ENCODE measurements around the gene EGFL8.

The EGFL8 gene

GRCh38 chr6:32168350-32168749 lies 4.0 kb downstream of the EGFL8 start:
- no peak for DNase-seq (ENCODE audit: low read depth)

- no peak for DNase-seq (ENCODE audit: low read depth)
These were observed 4.6 kb downstream of the EGFL8 start for GRCh38 chr6:32168807-32169591.

GRCh38 chr6:32170294-32170693 lies 5.9 kb downstream of the EGFL8 start:
- no peak for DNase-seq (ENCODE audit: low read depth)

- no peak for DNase-seq (ENCODE audit: low read depth)
These were observed 6.8 kb downstream of the EGFL8 start for GRCh38 chr6:32171234-32171633.

GRCh38 chr6:32173051-32173727 lies 8.8 kb downstream of the EGFL8 start:
- DNase-seq (ENCODE audit: low read depth) = no peak

GRCh38 chr6:32174416-32174815 lies 10.0 kb downstream of the EGFL8 start:
- no peak for DNase-seq (ENCODE audit: low read depth)

GRCh38 chr6:32175322-32175710 lies 10.9 kb downstream of the EGFL8 start:
- DNase-seq (ENCODE audit: low read depth) = no peak

- peak; percentile 93 for DNase-seq (ENCODE audit: low read depth)
These were observed 11.5 kb downstream of the EGFL8 start, which contains the start of gene AGPAT1 for GRCh38 chr6:32175711-32176475. TSS of gene AGPAT1 (minus strand) at chr6:32176084. CDS start at chr6:32171496, 4,588 bp downstream.

- DNase-seq (ENCODE audit: low read depth) = no peak
These were observed 12.2 kb downstream of the EGFL8 start for GRCh38 chr6:32176476-32177182.

- DNase-seq (ENCODE audit: low read depth) = no peak
These were observed 12.9 kb downstream of the EGFL8 start for GRCh38 chr6:32177183-32177787.

GRCh38 chr6:32177788-32178546 lies 13.6 kb downstream of the EGFL8 start, which contains the start of gene RNF5:
TSS of gene RNF5 (plus strand) at chr6:32178405. CDS start at chr6:32178512, 107 bp downstream.
- peak; percentile 95 for DNase-seq (ENCODE audit: low read depth)

GRCh38 chr6:32178547-32179440 lies 14.4 kb downstream of the EGFL8 start:
- no peak for DNase-seq (ENCODE audit: low read depth)

GRCh38 chr6:32179766-32180405 lies 15.5 kb downstream of the EGFL8 start:
- no peak for DNase-seq (ENCODE audit: low read depth)

- DNase-seq (ENCODE audit: low read depth) = no peak
These were observed 16.8 kb downstream of the EGFL8 start for GRCh38 chr6:32181148-32181702.

GRCh38 chr6:32181915-32182529 lies 17.6 kb downstream of the EGFL8 start:
- no peak for DNase-seq (ENCODE audit: low read depth)

GRCh38 chr6:32182555-32182981 lies 18.2 kb downstream of the EGFL8 start:
- DNase-seq (ENCODE audit: low read depth) = no peak

GRCh38 chr6:32183030-32183429 lies 18.6 kb downstream of the EGFL8 start:
- no peak for DNase-seq (ENCODE audit: low read depth)

- no peak for DNase-seq (ENCODE audit: low read depth)
These were observed 19.2 kb downstream of the EGFL8 start for GRCh38 chr6:32183483-32184083.

Measured in T-helper 22 cell (primary cell).